Progenitor cell of endocrine pancreas (in vitro differentiated cells): Measurements from ENCODE around the gene CHPT1. TPM values are rescaled to one million over a fixed set of nuclear protein-coding genes. Genes with fewer than 3 reads are reported as not detected.

Source experiments
- DNase-seq: peaks from one replicate; pipeline ENCODE4 v3.0.0; 2021; ENCODE audit warnings: low spot score; ENCODE audit not compliant: unreplicated experiment
- H3K27ac Mint-ChIP-seq: 2 replicates; pipeline ENCODE4 v1.8.0; 2021; ENCODE audit warnings: mild to moderate bottlenecking, moderate library complexity, mixed read lengths
- H3K27me3 Mint-ChIP-seq: 2 replicates; pipeline ENCODE4 v1.8.0; 2021; ENCODE audit warnings: mixed read lengths
- H3K36me3 Mint-ChIP-seq: 2 replicates; pipeline ENCODE4 v1.8.0; 2022; ENCODE audit warnings: mixed read lengths; ENCODE audit not compliant: insufficient read depth
- H3K4me1 Mint-ChIP-seq: 2 replicates; pipeline ENCODE4 v1.8.0; 2021; ENCODE audit warnings: low read depth, mixed read lengths
- H3K4me3 Mint-ChIP-seq: 2 replicates; pipeline ENCODE4 v1.8.0; 2021; ENCODE audit warnings: low read depth, mild to moderate bottlenecking, moderate library complexity, mixed read lengths
- H3K9me3 Mint-ChIP-seq: 2 replicates; pipeline ENCODE4 v1.8.0; 2021; ENCODE audit warnings: low read depth, mixed read lengths
- total RNA-seq: library from RNA; stranded (reverse); gene quantifications from 2 replicates; pipeline ENCODE4 v1.2.1, GENCODE V29; 2021
- TF ChIP-seq, protein P1 (sequence below): fragments of 200-600 bp; sonication (generic); IDR thresholded peaks from one replicate; pipeline ENCODE4 v1.5.0; 2021; ENCODE audit warnings: antibody characterized with exemption, mild to moderate bottlenecking; ENCODE audit not compliant: unreplicated experiment

Gene CHPT1
- total RNA-seq, 1 donor from 2014 or later, result 15.2 TPM

DNA sequence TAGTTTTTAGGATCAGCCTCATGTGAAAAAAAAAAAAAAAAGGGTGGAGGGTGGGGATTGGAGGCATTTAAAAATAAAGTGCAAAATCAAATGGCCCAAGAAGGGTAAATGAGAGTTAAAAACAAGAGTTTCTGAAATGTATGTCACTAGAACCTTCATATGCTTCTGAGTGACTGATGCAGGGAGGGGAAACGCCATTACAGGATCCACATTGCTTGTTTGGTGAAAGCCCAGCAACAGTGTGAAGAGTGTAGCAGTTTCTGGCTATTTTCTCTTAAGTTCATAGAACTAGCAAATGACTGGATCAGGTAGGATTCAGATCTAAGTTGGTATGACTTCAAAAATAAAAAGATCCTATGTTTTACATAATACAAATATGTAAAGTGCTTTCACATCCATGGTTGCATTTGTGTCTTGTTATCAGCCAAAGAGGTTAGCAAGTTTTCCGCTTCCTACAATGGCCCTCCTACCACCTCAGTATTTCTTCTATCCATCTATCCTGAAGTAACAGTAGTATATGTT, 2.9 kb downstream of the CHPT1 start:
- Mint-ChIP-seq H3K9me3 (no peaks in the 10 kb centered on the region), H3K4me1 (peaks cover 14% of the 10 kb centered on the region), H3K27ac (no peak overlapping the region), H3K27me3 (peaks cover 8% of the 10 kb centered on the region), H3K36me3 (no peaks in the 10 kb centered on the region), H3K4me3 (peak overlapping the region; percentile 33)
- no peak for DNase-seq
- TF ChIP-seq, protein P1, sequence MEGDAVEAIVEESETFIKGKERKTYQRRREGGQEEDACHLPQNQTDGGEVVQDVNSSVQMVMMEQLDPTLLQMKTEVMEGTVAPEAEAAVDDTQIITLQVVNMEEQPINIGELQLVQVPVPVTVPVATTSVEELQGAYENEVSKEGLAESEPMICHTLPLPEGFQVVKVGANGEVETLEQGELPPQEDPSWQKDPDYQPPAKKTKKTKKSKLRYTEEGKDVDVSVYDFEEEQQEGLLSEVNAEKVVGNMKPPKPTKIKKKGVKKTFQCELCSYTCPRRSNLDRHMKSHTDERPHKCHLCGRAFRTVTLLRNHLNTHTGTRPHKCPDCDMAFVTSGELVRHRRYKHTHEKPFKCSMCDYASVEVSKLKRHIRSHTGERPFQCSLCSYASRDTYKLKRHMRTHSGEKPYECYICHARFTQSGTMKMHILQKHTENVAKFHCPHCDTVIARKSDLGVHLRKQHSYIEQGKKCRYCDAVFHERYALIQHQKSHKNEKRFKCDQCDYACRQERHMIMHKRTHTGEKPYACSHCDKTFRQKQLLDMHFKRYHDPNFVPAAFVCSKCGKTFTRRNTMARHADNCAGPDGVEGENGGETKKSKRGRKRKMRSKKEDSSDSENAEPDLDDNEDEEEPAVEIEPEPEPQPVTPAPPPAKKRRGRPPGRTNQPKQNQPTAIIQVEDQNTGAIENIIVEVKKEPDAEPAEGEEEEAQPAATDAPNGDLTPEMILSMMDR, result no peak

DNA sequence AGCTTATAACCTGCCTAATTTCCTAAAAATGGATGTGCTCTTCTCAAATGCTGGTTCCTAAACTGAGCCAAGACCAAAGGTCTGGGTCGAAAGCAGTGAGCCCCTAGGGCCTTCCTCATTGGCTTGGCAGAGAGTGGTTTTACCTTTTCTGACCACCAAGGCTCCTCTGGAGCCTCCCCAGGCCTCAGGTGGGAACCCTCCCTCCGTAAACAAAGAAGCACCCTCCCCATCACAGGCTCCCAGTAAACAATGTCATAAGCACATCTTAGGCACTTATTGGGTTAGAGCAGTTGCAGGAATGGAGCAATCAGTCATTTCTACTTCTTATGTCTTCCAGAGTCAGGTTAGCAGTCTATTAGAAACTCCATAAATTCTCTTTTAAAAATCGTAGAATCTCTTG, 6.0 kb downstream of the CHPT1 start:
- Mint-ChIP-seq H3K27ac (no peak overlapping the region), H3K4me3 (no peak overlapping the region), H3K36me3 (no peaks in the 10 kb centered on the region), H3K4me1 (peaks cover 11% of the 10 kb centered on the region), H3K9me3 (no peaks in the 10 kb centered on the region), H3K27me3 (no peaks in the 10 kb centered on the region)
- no peak for DNase-seq
- TF ChIP-seq, protein P1, result no peak

DNA sequence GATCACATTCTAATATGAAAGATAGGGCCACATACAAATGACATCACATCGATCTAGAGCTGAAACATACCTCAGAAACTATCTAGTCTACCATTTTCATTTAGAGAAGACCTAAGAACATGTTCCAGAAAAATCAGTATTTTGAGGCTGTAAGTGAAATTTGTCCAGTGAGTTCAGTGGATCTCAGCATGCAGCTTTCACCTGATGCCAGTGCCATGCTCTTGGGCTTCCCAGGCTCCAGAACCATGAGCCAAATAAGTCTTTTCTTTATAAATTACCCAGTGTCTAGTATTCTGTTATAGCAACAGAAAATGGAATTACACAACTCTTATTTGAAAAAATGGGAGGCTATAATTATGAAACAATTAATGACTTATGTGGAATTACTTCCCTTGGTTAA, 9.0 kb downstream of the CHPT1 start:
- Mint-ChIP-seq H3K4me3 (no peak overlapping the region), H3K27me3 (no peaks in the 10 kb centered on the region), H3K4me1 (peaks cover 10% of the 10 kb centered on the region), H3K36me3 (no peaks in the 10 kb centered on the region), H3K9me3 (no peaks in the 10 kb centered on the region), H3K27ac (no peak overlapping the region)
- TF ChIP-seq, protein P1, result no peak
- no peak for DNase-seq

DNA sequence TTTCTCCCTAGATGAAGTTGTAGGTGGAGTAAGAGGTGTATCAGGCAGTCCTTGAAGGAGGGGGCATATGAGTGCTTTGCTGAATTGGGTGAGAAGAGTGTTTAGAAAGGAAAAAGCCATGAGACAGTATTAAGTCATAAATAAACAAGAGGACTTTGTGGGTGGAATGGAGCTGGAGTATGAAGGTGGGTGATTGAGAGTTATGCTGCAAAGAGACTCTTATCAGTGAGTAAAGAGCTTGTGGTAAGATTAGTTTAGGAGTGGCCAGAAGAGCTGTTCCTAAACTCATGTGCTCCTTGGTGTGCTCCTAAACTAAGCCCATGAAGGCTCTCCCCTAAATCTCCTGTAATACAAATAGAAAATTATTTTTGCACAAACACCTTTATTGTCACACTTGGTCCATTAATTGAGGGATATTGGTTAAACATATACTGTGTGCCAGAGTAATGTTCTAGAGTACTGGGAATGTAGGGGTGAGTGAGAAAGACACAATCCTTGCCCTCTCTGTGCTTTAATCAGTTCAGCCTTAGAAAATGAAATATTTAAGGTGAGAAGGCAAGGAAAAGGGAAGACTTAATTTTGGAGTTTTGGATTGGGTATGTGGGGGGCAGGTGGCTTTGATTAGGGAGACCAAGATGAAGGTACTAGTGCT, 9.8 kb downstream of the CHPT1 start:
- Mint-ChIP-seq H3K27ac (no peak overlapping the region), H3K36me3 (no peaks in the 10 kb centered on the region), H3K27me3 (no peaks in the 10 kb centered on the region), H3K4me1 (peaks cover 10% of the 10 kb centered on the region), H3K9me3 (no peaks in the 10 kb centered on the region), H3K4me3 (no peak overlapping the region)
- TF ChIP-seq, protein P1, result no peak
- DNase-seq, result no peak

DNA sequence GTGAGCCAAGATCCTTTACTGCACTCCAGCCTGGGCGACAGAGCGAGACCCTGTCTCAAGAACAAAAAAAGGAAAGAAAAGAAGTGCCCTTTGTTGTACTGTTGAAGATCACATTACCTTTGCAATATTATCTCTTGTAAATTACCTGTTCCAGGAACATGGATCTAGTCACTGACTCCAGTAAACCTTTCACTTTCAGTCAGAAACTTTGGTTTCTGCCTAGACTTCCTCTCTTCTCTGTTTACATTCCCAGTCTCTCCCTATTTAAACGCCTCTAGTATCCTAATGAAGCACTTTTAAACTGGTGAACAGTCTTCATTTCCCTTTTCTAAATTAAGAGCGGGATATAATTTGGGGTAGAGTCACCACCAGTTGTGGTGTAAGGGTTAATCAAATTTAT, 12.8 kb downstream of the CHPT1 start:
- Mint-ChIP-seq H3K27ac (no peak overlapping the region), H3K9me3 (no peaks in the 10 kb centered on the region), H3K36me3 (no peaks in the 10 kb centered on the region), H3K4me3 (no peak overlapping the region), H3K4me1 (peaks cover 19% of the 10 kb centered on the region), H3K27me3 (no peaks in the 10 kb centered on the region)
- TF ChIP-seq, protein P1, result no peak
- no peak for DNase-seq
